Measurements from ENCODE around the gene CNPY1.

Gene CNPY1

DNA sequence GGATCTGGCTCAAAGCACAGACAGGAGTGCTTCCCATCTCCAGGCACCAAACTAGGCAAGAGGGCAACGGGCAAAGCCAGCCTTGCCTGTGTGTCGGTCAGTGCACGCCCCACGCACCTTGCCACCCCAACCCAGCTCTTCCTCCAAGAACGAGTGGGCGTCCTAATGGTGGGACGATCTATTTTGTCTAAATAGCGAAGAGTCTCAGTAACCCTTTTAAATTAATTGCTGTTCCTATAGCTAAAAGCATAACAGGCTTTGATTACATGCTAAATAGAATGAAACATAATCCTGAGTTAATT lies 76.2 kb downstream of the CNPY1 start:
- TF ChIP-seq, protein P1, sequence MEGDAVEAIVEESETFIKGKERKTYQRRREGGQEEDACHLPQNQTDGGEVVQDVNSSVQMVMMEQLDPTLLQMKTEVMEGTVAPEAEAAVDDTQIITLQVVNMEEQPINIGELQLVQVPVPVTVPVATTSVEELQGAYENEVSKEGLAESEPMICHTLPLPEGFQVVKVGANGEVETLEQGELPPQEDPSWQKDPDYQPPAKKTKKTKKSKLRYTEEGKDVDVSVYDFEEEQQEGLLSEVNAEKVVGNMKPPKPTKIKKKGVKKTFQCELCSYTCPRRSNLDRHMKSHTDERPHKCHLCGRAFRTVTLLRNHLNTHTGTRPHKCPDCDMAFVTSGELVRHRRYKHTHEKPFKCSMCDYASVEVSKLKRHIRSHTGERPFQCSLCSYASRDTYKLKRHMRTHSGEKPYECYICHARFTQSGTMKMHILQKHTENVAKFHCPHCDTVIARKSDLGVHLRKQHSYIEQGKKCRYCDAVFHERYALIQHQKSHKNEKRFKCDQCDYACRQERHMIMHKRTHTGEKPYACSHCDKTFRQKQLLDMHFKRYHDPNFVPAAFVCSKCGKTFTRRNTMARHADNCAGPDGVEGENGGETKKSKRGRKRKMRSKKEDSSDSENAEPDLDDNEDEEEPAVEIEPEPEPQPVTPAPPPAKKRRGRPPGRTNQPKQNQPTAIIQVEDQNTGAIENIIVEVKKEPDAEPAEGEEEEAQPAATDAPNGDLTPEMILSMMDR (conservative IDR thresholded peaks at IDR 0.05) = no peak
- H3K27ac ChIP-seq = no peak overlapping the region

DNA sequence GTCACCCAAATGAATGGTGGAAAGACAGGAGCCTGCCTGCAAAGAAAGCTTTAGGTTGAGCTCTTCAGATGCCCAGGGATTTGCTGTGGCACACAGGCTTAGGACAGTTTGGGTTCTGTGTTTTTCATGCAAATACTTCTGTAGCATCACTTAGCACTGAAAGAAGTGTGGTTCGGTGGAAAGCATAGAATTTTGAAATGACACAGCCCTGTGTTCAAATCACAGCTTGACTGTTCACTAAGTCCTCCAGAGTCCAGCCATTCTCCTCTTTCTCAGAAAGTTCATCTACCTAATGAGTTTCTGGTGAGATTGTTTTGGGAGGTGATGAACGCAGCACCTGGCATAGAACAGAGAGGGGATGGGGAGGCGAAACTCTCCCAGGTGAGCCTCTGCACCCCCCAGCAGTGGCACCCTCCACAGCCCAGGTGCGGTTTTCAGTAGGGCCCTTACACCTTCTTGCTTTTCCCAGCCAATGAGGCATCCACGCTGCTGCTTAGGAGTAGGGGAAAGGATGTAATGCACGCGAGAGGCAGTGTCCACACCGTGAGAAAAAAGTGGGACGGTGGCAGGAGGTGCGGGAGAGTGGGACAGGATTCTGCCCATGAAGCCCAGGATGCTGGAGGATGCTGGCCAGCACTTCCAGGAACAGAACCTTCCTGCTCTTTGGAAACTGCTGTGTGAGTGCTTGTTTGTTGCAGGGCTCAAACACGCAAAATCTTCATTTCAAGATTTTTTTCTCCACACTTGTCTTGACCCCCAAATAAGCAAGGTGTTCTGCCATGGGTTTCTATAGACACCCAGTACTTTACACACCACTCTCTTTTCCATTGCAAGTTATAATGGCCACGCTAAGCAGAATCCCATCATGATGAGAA lies 76.8 kb downstream of the CNPY1 start:
- H3K27ac ChIP-seq = no peak overlapping the region
- TF ChIP-seq ZFX (IDR thresholded peaks at IDR 0.05) = no peak
- TF ChIP-seq, protein P1 (conservative IDR thresholded peaks at IDR 0.05) = no peak

DNA sequence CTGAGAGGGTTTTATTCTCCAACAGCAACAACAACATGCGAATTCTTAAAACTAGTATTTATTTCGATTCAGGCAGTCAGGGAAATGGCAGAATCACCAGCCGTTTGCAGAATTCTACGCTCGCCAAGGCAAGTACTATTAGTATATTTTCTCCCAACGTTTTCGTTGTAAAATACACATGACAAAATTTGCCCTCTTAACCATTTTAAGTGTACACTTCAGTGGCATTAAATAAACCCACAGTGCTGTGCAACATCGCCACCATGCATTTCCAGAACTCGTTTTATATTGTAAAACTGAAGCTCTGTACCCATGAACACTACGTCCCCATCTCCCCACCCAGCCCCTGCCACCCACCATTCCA lies 77.6 kb downstream of the CNPY1 start:
- TF ChIP-seq, protein P1 (conservative IDR thresholded peaks at IDR 0.05) = no peak
- no peak for TF ChIP-seq ZFX (IDR thresholded peaks at IDR 0.05)
- H3K27ac ChIP-seq = no peak overlapping the region

DNA sequence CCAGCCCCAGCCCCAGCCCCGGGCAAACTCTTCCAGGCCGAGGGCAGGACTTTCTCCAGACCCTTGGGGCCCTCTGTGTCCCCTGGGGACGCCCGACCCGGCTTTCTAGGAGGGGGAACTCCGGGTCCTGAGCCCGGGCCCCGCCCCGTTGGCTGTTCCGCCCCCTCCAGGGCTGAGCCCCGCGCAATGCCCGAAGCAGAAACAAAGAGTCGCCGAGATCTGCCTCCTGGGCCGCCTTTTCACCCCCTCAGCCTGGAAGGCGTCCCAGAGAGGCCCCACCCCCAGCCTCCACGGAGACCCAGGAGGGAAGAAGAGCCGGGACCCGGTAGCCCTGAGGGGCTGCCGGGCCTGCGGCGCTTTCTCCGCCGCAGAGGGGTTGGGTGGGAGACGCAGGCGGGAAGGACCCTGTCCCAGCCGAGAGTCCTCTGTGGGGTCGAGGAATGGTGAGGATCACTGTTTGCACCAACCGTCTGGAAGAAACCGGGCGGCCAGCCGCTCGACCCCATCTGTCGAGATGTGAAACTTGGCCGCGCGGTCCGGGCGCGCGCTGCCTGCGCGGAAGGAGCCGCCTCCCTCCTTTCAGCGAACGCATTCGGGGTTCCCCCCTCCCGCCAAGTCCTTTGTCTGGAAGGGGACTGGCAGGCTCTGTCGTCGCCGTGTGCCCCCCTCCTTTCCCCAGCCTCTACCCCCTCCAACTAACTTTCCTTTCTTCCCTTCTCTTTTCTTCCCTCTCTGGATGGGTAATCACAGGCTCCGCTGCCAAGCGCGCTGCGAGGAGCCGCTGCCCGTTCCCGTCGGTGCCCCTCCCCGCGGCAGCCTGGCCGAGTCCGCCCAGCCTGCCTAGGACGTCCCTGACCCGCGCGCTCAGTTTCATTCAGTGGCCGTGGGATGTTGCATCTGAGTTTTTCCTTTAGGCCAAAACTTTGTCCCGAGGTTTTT lies 78.2 kb downstream of the CNPY1 start:
- no peak for TF ChIP-seq ZFX (IDR thresholded peaks at IDR 0.05)
- TF ChIP-seq, protein P1 (conservative IDR thresholded peaks at IDR 0.05) = no peak
- no peak overlapping the region for H3K27ac ChIP-seq

DNA sequence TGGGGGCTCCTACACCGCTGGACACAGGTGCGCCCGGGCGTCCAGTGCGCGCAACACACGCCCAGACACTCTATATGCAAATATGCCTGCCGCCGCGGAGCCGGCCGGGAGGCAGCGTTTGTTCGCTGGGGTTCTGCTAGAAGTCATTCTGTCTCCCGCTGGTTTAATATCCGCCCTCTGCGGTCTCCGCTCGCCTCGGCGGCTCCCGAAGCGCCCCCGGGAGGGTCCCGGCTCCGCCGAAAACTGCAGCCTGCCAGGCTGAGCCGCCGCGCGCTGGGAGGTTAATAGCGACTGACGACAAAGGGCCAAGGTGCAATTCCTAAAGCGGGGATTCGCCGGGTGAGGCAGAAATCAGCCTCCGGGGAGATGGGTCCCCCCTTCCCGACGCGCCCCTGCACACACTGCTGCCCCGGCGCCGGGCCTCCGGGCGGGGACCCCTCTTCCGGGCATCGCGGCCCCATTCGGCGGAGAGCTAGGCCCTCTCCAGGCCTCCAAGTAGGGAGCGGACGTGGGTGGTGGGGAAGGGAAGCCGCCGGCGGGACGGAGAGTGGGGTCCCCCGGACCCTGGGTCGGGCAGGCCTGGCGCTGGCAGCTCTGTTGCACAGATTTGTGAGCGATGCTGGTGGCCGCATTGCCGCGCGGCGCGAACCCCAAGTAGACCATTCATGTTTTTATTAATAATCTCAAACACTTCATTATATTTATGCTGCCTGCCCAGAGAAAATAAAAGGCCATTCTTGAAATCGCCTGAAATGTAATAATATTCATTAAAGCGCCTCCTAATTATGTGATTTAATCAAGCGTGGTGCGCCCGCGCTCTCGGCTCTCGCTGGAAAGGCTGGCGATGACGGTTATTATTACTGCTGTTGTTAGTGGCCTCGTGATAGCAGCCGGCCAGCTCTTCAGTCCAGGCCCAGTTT lies 79.3 kb downstream of the CNPY1 start:
- H3K27ac ChIP-seq = no peak overlapping the region
- no peak for TF ChIP-seq ZFX (IDR thresholded peaks at IDR 0.05)
- TF ChIP-seq, protein P1 (conservative IDR thresholded peaks at IDR 0.05) = no peak

DNA sequence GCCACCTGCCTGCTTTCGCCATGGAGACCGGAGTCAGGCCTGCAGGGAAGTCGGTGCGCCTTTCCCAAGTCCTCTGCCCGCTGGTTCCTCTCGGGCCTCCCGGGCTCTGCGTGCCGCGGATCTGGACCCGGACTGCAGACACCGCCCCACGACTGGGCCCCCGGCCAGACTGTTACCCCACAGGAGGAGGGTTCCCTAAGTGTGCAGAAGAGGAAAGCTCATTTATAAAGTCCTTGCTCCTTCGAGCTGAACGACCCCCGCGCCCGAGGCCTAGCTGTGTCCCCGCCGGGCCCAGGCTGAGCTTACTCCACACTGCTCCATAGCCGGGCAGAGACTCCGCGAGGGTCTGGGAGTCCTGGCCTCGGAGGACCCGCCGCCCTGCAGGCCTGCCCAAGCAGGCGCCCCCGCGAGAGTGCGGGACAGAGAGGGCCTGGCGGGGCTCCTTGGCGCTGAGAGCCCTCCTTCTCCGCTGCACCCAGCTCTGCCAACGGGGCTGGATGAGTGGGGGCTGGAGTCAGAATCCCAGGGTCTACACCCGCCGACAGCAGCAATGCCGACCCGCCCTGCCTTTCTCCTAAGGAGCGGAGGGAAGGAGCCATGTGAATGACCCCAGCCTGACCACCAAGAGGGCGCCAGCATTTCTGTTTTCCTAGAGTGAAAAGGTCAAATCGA lies 80.1 kb downstream of the CNPY1 start:
- H3K27ac ChIP-seq = no peak overlapping the region
- TF ChIP-seq, protein P1 (conservative IDR thresholded peaks at IDR 0.05) = no peak
- TF ChIP-seq ZFX (IDR thresholded peaks at IDR 0.05) = no peak

All from C4-2B (cell line).